ENCODE measurements around the gene ARGLU1.

Gene ARGLU1

GRCh38 chr13:106586648-106587166, 18.8 kb upstream of the ARGLU1 start:
- DNase-seq, result no peak

GRCh38 chr13:106581225-106581624, 13.3 kb upstream of the ARGLU1 start:
- DNase-seq, result no peak

GRCh38 chr13:106575896-106576295, 8.0 kb upstream of the ARGLU1 start:
- no peak for DNase-seq

GRCh38 chr13:106573868-106574267, 5.9 kb upstream of the ARGLU1 start:
- DNase-seq, result no peak

DNA sequence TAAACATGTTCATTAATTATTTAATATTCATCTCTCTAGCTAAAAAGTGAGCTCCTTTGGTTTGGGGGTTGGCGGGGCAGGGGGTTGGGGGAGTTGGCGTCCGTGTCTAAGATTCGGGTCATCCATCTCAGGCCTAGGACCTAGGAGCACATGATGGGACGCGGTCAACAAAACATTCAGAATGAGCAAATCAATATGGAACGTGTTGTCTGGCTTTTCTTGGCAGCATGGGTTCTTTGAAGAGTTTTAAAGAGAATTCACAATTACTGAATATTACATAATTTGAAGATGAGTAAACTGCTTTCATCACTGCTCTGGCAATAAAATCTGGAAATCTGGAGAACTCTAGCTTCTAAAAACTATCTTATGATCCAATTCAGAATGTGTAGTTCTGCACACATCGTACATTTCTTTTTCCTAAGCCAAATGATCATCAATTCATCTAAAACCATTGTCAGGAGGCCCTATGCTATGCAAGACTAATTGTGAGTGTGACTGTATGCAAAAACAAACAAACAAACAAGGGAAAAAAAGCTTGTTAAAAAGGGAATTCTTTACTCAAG, 5.4 kb upstream of the ARGLU1 start:
- DNase-seq, result no peak

- peak in 5 of 6 experiments; percentile 4 to 75 (median 50) for DNase-seq
Observed at GRCh38 chr13:106570299-106570852, 2.4 kb upstream of the ARGLU1 start.

GRCh38 chr13:106569233-106570095, 1.5 kb upstream of the ARGLU1 start:
- DNase-seq, result no peak

- DNase-seq, result no peak
Observed at GRCh38 chr13:106568299-106569003, 514 bp upstream of the ARGLU1 start.

DNA sequence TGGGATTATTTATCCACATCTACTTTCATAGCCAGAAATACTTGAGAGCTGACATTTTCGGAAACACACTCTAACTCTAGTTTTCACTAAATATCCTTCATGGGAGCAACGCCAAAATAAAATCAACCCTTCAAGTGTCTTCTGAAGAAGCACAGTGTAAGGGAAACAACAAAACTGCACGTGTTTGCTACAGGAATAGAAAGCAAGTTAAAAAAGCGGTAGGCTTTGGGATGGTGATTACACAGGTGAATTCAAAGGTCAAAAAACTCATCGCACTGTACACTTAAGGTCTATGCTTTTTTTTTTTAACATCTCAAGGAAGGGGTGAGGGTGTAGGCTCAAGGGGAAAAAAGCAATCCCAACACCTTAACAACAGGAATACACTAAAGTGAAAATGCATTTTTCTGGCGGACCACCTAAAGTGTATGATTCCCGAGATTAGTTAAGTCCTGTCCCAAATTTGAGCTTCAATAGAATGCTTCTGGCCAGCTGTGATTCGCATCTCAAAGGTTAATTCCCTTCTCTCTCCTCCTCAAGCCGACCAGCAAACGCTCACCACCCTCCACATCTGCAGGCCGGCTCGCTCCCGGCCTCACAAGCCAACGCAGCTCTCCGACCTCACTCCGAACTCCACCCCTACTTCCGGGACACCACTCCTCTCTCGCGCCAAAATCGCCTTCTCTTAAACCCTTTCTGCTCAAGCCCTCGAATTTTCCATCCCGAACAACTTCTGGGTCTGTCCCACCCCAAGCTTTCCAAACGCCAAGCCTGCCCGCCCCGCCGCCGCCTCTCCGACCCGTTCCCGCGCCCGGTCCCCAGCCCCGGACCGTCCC, 1.1 kb downstream of the ARGLU1 start:
- DNase-seq, result peak in 2 of 6 experiments; percentile 12 to 43

GRCh38 chr13:106565127-106565775, 2.7 kb downstream of the ARGLU1 start:
- no peak for DNase-seq

- DNase-seq, result no peak
Observed at GRCh38 chr13:106562301-106562700, 5.6 kb downstream of the ARGLU1 start.

- DNase-seq, result no peak
Observed at GRCh38 chr13:106561551-106562170, 6.3 kb downstream of the ARGLU1 start.

GRCh38 chr13:106560821-106561220, 7.1 kb downstream of the ARGLU1 start:
- DNase-seq, result no peak

GRCh38 chr13:106558527-106558926, 9.4 kb downstream of the ARGLU1 start:
- DNase-seq, result no peak

- DNase-seq, result no peak
Observed at GRCh38 chr13:106555631-106556328, 12.2 kb downstream of the ARGLU1 start.

DNA sequence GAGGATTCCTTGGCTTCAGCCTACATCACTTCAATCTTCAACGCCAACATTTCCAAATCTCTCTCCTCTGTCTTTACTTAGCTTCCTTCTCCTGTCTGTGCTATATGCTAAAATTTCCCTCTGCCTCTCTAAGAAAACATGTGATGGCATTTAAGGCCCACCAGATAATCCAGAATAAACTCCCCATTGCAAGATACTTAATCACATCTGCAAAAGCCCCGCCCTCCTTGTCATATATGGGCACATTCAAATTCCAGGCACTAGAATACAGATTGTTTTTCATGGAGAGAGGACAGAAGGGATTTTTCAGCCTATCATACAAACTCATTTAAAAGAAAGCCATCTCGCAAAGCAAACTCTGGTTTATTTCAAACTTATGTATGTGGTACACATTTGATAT, 16.2 kb downstream of the ARGLU1 start:
- no peak for DNase-seq

- no peak for DNase-seq
Observed at GRCh38 chr13:106551350-106551749, 16.6 kb downstream of the ARGLU1 start.

DNA sequence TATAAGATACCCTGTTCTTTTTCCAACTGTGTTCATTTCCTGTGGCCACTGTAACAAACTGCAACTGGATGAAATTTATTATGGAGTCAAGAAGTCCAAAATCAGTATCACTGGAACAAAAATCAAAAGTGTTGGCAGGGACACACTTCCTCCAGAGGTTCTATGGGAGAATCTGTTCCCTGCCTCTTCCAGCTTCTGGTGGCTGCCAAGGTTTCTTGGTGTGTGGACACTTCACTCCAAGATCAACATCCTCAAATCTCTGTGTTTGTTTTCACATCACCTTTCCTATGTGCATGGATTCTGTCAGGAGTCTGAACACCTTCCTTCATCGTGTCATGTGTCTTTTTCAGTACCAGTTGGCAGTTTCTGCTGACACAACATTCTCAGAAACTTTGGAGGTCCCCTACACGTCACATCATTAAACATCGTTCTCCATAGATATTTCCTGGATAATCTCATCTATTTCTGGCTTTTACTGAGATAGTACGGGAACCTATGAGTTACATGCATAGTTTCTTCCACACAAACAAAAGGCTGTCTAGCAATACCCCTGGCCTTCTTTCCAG, 17.3 kb downstream of the ARGLU1 start:
- no peak for DNase-seq

DNA sequence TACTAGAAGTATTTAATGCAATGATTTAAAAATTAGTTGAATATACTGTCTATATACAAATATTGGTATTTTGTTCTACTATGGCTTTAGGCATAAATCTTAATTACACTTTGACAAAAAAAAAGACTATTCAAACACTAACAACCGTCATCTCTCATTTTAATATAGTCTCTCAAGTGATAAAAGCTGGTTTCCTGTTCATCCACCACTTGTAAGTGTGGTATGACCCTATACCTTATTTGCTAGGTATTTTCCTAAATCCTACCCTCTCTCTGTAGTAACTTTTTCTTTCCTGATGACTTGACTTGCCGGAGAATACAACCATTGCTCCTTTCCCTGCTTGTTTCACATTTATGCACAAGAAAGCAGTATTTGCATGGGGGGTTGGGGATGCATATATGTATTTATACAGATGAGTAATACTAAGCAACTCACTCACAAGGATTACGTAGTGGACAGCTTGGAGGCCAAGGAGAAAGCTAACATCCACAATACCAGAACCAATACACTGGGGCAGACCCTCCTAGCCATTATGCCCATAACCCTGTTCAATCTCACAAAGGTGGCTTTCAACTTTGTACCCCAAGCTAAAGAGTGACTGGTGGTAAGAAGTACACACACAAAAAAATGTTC, 19.8 kb downstream of the ARGLU1 start:
- DNase-seq, result no peak

GRCh38 chr13:106541826-106542225, 26.1 kb downstream of the ARGLU1 start:
- DNase-seq, result no peak

Data from stimulated activated naive CD4-positive, alpha-beta T cell (primary cell).